ENCODE measurements around the gene ATP6V0A1. TPM values are rescaled to one million over a fixed set of nuclear protein-coding genes. Genes with fewer than 3 reads are reported as not detected.
"Not testable (repeated sequence)": the region's sequence is repeated elsewhere in the genome, so short reads cannot be mapped to it uniquely, and the experiment has no call there.

Gene ATP6V0A1
- total RNA-seq, 2 experiments from 2014 or later = 13.3 to 15.9 TPM

GRCh38 chr17:42530952-42531454 lies 72.3 kb downstream of the ATP6V0A1 start:
- H3K9me3 Mint-ChIP-seq (ENCODE audit: low read depth) = no peaks in the 10 kb centered on the region
- H3K36me3 Mint-ChIP-seq (ENCODE audit: low read depth) = no peaks in the 10 kb centered on the region
- ATAC-seq (no peak), DNase-seq (no peak)
- peak overlapping the region; percentile 68 for H3K27ac Mint-ChIP-seq
- POLR2A ChIA-PET = no interaction called here
- no peak overlapping the region for H3K4me3 Mint-ChIP-seq
- intact Hi-C loops (cut with DNase I, micrococcal nuclease) = no loop called here
- no peaks in the 10 kb centered on the region for H3K27me3 Mint-ChIP-seq
- H3K4me1 Mint-ChIP-seq = peaks cover 35% of the 10 kb centered on the region
- CTCF ChIA-PET = interaction anchor here (0.6 to 1.5 kb wide), 4 partner anchors 13 to 1020 kb away, joined by 3 to 4 read pairs (median 3); partner anchors contain the start of gene NKIRAS2

GRCh38 chr17:42531455-42532354 lies 73.0 kb downstream of the ATP6V0A1 start:
- POLR2A ChIA-PET = interaction anchor here (0.6 kb wide), 1 partner anchor 192 kb away, joined by 5 read pairs; no protein-coding TSS in a partner anchor
- intact Hi-C loops (cut with DNase I, micrococcal nuclease) = no loop called here
- H3K4me1 Mint-ChIP-seq = peaks cover 36% of the 10 kb centered on the region

GRCh38 chr17:42535155-42536047 lies 76.7 kb downstream of the ATP6V0A1 start:
- ATAC-seq (peak; percentile 5), DNase-seq (no peak)
- intact Hi-C loops (cut with DNase I, micrococcal nuclease) = loop anchor here (1.0 to 5.0 kb wide), 5 partner anchors 19 to 518 kb away; partner anchors contain the start of genes COASY (in 1 of the 2), DNAJC7 (in 1 of the 2) and PSMC3IP (in 1 of the 2)
- Mint-ChIP-seq H3K4me3 (peak overlapping the region; percentile 86), H3K36me3 (ENCODE audit: low read depth) (peaks cover 7% of the 10 kb centered on the region), H3K27me3 (no peaks in the 10 kb centered on the region), H3K27ac (peak overlapping the region; percentile 90), H3K9me3 (ENCODE audit: low read depth) (no peaks in the 10 kb centered on the region), H3K4me1 (peaks cover 29% of the 10 kb centered on the region)
- ChIA-PET CTCF (interaction anchor here (0.7 to 1.8 kb wide), 8 partner anchors 13 to 415 kb away, joined by 3 to 8 read pairs (median 4); partner anchors contain the start of gene GHDC), POLR2A (interaction anchor here (0.6 to 1.3 kb wide), 2 partner anchors 13 to 35 kb away, joined by 3 to 6 read pairs; no protein-coding TSS in a partner anchor)

More at GRCh38 chr17:42531455-42532354, 73.0 kb downstream of the ATP6V0A1 start:
- Mint-ChIP-seq H3K9me3 (ENCODE audit: low read depth) (no peaks in the 10 kb centered on the region), H3K4me3 (peak overlapping the region; percentile 64), H3K36me3 (ENCODE audit: low read depth) (no peaks in the 10 kb centered on the region), H3K27me3 (no peaks in the 10 kb centered on the region), H3K27ac (peak overlapping the region; percentile 68)
- peak; percentile 74 for DNase-seq
- ATAC-seq = peak; percentile 31
- CTCF ChIA-PET = interaction anchor here (0.6 to 1.2 kb wide), 5 partner anchors 10 to 1021 kb away, joined by 3 to 5 read pairs (median 3); partner anchors contain the start of genes NKIRAS2 and PSMC3IP

GRCh38 chr17:42536048-42536371 lies 77.3 kb downstream of the ATP6V0A1 start, which contains the start of gene NAGLU:
TSS of gene NAGLU (plus strand) at chr17:42536241. CDS start at chr17:42536273, 32 bp downstream.
- ChIA-PET CTCF (interaction anchor here (0.5 to 1.8 kb wide), 9 partner anchors 12 to 605 kb away, joined by 3 to 8 read pairs (median 4); partner anchors contain the start of genes GHDC and ODAD4), POLR2A (interaction anchor here (0.6 to 1.3 kb wide), 2 partner anchors 12 to 36 kb away, joined by 3 to 6 read pairs; no protein-coding TSS in a partner anchor)
- ATAC-seq (peak; percentile 87), DNase-seq (peak; percentile 92)
- peaks cover 12% of the 10 kb centered on the region for H3K36me3 Mint-ChIP-seq (ENCODE audit: low read depth)
- H3K4me1 Mint-ChIP-seq = peaks cover 30% of the 10 kb centered on the region
- no peaks in the 10 kb centered on the region for H3K9me3 Mint-ChIP-seq (ENCODE audit: low read depth)
- H3K27ac Mint-ChIP-seq = peak within 1 kb of the TSS; percentile 90
- H3K4me3 Mint-ChIP-seq = peak within 1 kb of the TSS; percentile 86
- H3K27me3 Mint-ChIP-seq = no peaks in the 10 kb centered on the region
- intact Hi-C loops (cut with DNase I, micrococcal nuclease) = loop anchor here (1.0 to 5.0 kb wide), 5 partner anchors 18 to 519 kb away; partner anchors contain the start of genes COASY (in 1 of the 2), DNAJC7 (in 1 of the 2) and PSMC3IP (in 1 of the 2)

- CTCF ChIA-PET = interaction anchor here (0.5 to 1.8 kb wide), 7 partner anchors 12 to 606 kb away, joined by 3 to 8 read pairs (median 4); partner anchors contain the start of genes GHDC and ODAD4
- peak; percentile 76 for ATAC-seq
- POLR2A ChIA-PET = interaction anchor here (1.3 kb wide), 1 partner anchor 11 kb away, joined by 3 read pairs; no protein-coding TSS in a partner anchor
- Mint-ChIP-seq H3K36me3 (ENCODE audit: low read depth) (peaks cover 16% of the 10 kb centered on the region), H3K9me3 (ENCODE audit: low read depth) (no peaks in the 10 kb centered on the region), H3K27ac (peak overlapping the region; percentile 83), H3K4me1 (peaks cover 32% of the 10 kb centered on the region), H3K4me3 (peak overlapping the region; percentile 86), H3K27me3 (no peaks in the 10 kb centered on the region)
- intact Hi-C loops (cut with DNase I, micrococcal nuclease) = loop anchor here (1.0 to 5.0 kb wide), 5 partner anchors 18 to 519 kb away; partner anchors contain the start of genes COASY (in 1 of the 2), DNAJC7 (in 1 of the 2) and PSMC3IP (in 1 of the 2)
- DNase-seq = peak; percentile 87
Measured at GRCh38 chr17:42536372-42537155, 77.9 kb downstream of the ATP6V0A1 start.

- H3K4me3 Mint-ChIP-seq = peak overlapping the region; percentile 75
- CTCF ChIA-PET = interaction anchor here (1.1 kb wide), 1 partner anchor 19 kb away, joined by 4 read pairs; no protein-coding TSS in a partner anchor
- ATAC-seq = no peak
- DNase-seq = no peak
- peaks cover 17% of the 10 kb centered on the region for H3K36me3 Mint-ChIP-seq (ENCODE audit: low read depth)
- no peaks in the 10 kb centered on the region for H3K9me3 Mint-ChIP-seq (ENCODE audit: low read depth)
- peak overlapping the region; percentile 83 for H3K27ac Mint-ChIP-seq
- POLR2A ChIA-PET = interaction anchor here (1.2 kb wide), 1 partner anchor 11 kb away, joined by 7 read pairs; no protein-coding TSS in a partner anchor
- H3K4me1 Mint-ChIP-seq = peaks cover 30% of the 10 kb centered on the region
- no peaks in the 10 kb centered on the region for H3K27me3 Mint-ChIP-seq
- intact Hi-C loops (cut with DNase I, micrococcal nuclease) = loop anchor here in 1 of 2 experiments (5.0 kb wide), 1 partner anchor 520 kb away; the partner anchor contains the start of gene DNAJC7
Measured at GRCh38 chr17:42537156-42537805, 78.6 kb downstream of the ATP6V0A1 start.

- no peaks in the 10 kb centered on the region for H3K27me3 Mint-ChIP-seq
- peaks cover 17% of the 10 kb centered on the region for H3K36me3 Mint-ChIP-seq (ENCODE audit: low read depth)
- intact Hi-C loops (cut with DNase I, micrococcal nuclease) = loop anchor here in 1 of 2 experiments (5.0 kb wide), 1 partner anchor 521 kb away; the partner anchor contains the start of gene DNAJC7
- no peaks in the 10 kb centered on the region for H3K9me3 Mint-ChIP-seq (ENCODE audit: low read depth)
- ChIA-PET POLR2A (interaction anchor here (1.2 kb wide), 1 partner anchor 10 kb away, joined by 7 read pairs; no protein-coding TSS in a partner anchor), CTCF (interaction anchor here (0.7 kb wide), 1 partner anchor 14 kb away, joined by 3 read pairs; no protein-coding TSS in a partner anchor)
- H3K27ac Mint-ChIP-seq = peak overlapping the region; percentile 8
- peaks cover 30% of the 10 kb centered on the region for H3K4me1 Mint-ChIP-seq
- DNase-seq (no peak), ATAC-seq (no peak)
- peak overlapping the region; percentile 20 for H3K4me3 Mint-ChIP-seq
Measured at GRCh38 chr17:42537826-42538451, 79.3 kb downstream of the ATP6V0A1 start.

- no peak for ATAC-seq
- Mint-ChIP-seq H3K27me3 (no peaks in the 10 kb centered on the region), H3K4me1 (peaks cover 30% of the 10 kb centered on the region), H3K27ac (no peak overlapping the region), H3K36me3 (ENCODE audit: low read depth) (peaks cover 17% of the 10 kb centered on the region), H3K9me3 (ENCODE audit: low read depth) (no peaks in the 10 kb centered on the region), H3K4me3 (no peak overlapping the region)
- intact Hi-C loops (cut with DNase I, micrococcal nuclease) = loop anchor here in 1 of 2 experiments (5.0 kb wide), 1 partner anchor 521 kb away; the partner anchor contains the start of gene DNAJC7
- no peak for DNase-seq
- POLR2A ChIA-PET = no interaction called here
- CTCF ChIA-PET = interaction anchor here (0.6 to 1.1 kb wide), 3 partner anchors 11 to 230 kb away, joined by 3 to 4 read pairs (median 3); no protein-coding TSS in a partner anchor
Measured at GRCh38 chr17:42538482-42538881, 79.8 kb downstream of the ATP6V0A1 start.

GRCh38 chr17:42540558-42540957 lies 81.9 kb downstream of the ATP6V0A1 start:
- H3K36me3 Mint-ChIP-seq (ENCODE audit: low read depth) = peaks cover 20% of the 10 kb centered on the region
- peak overlapping the region; percentile 55 for H3K27ac Mint-ChIP-seq
- H3K27me3 Mint-ChIP-seq; POLR2A ChIA-PET; H3K9me3 Mint-ChIP-seq (ENCODE audit: low read depth); ATAC-seq; H3K4me3 Mint-ChIP-seq; intact Hi-C loops (cut with DNase I, micrococcal nuclease); DNase-seq: not testable (repeated sequence)
- H3K4me1 Mint-ChIP-seq = peaks cover 25% of the 10 kb centered on the region
- CTCF ChIA-PET = interaction anchor here (0.6 to 1.2 kb wide), 7 partner anchors 8 to 610 kb away, joined by 3 to 5 read pairs (median 3); partner anchors contain the start of gene ODAD4

All from activated CD4-positive, alpha-beta T cell treated with anti-CD3 and anti-CD28 coated beads for 36 hours (primary cell).